GM12875 (cell line): ENCODE measurements around the gene GALNT16.
"Not testable (repeated sequence)": the region's sequence is repeated elsewhere in the genome, so short reads cannot be mapped to it uniquely, and the experiment has no call there.

ENCODE experiments used
- H3K4me3 ChIP-seq: one replicate; pipeline ENCODE4 v1.5.1; 2011; ENCODE audit warnings: low read depth, low read length, control low read depth
- CTCF ChIP-seq: IDR thresholded peaks from 2 replicates; pipeline ENCODE4 v1.5.1; 2011; ENCODE audit warnings: low read depth, mild to moderate bottlenecking, control low read depth, inconsistent platforms, low read length, moderate library complexity, borderline replicate concordance; ENCODE audit not compliant: insufficient read depth

Gene GALNT16

DNA sequence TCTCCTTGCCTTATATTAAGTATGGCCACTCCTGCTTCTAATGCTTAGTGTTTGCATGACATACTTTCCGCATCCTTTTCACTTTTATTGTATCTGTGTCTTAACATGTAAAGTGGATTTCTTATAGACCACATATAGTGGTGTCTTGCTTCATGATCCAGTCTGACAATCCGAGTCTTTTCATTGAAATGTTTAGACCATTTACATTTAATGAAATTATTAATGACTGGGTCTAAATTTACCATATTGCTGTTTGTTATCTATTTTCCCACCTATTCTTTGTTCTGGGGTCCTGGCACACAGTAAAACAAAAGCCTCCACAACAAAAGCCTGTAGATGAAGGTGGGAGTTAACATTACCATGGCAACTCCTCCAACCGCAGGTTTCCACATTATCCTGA, 115.2 kb downstream of the GALNT16 start:
- no peak overlapping the region for H3K4me3 ChIP-seq
- no peak for TF ChIP-seq CTCF

GRCh38 chr14:69375722-69376121, 115.8 kb downstream of the GALNT16 start:
- no peak for TF ChIP-seq CTCF
- no peak overlapping the region for H3K4me3 ChIP-seq

DNA sequence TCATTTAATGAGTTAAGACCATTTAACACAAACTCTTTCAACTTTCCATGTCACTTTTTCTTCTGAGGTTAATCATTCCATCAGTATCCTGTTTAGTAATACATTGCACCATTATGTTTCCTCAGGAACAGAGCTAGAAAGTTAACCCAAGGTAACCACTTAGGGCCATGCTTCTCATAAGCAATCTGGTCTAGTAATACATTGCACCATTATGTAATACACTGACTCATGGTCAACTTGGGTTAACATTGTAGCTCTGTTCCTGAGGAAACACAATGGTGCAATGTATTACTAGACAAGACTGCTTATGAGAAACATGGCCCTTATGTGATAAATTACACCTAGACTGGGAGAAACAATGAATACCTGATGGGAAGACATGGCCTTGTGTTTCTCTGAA, 116.5 kb downstream of the GALNT16 start:
- H3K4me3 ChIP-seq: no peak overlapping the region
- TF ChIP-seq CTCF: no peak

GRCh38 chr14:69378274-69378673, 118.3 kb downstream of the GALNT16 start:
- no peak for TF ChIP-seq CTCF
- H3K4me3 ChIP-seq: no peak overlapping the region

DNA sequence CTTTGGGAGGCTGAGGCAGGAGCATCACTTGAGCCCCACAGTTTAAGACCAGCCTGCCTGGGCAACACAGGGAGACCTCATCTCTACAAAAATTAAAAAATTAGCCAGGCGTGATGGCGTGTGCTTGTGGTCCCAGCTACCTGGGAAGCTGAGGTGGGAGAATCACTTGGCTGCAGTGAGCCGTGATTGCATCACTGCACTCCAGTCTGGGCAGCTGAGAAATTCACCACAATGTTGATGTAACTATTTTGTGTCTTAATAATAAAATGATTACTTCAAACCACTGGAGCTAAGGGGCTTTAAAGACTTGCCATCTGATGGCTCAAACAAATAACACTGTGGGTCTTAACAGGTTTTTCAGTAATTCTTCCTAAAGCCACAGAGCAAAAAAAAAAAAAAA, 127.4 kb downstream of the GALNT16 start:
- no peak for TF ChIP-seq CTCF
- no peak overlapping the region for H3K4me3 ChIP-seq

GRCh38 chr14:69391400-69391799, 131.4 kb downstream of the GALNT16 start:
- not testable (repeated sequence) for H3K4me3 ChIP-seq

DNA sequence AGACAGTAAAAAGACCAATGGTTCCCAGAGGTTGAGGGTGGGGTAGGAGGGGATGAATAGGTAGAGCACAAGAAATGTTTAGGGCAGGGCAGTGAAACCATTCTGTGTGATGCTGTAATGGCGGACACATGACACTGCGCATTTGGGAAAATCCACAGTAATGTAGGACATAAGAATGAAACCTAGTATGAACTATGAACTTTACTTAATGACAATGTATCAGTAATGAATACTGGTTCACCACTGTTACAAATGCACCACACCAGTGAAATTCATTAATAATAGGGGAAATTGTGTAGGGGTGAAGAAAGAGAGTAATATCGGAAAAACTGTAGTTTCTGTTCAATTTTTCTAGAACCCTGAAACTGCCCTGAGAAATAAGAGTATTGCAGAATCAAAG, 132.5 kb downstream of the GALNT16 start:
- TF ChIP-seq CTCF: no peak
- H3K4me3 ChIP-seq: no peak overlapping the region

GRCh38 chr14:69395929-69396328, 136.0 kb downstream of the GALNT16 start:
- no peak overlapping the region for H3K4me3 ChIP-seq
- no peak for TF ChIP-seq CTCF
